Measurements from ENCODE around the gene FGFRL1. TPM values are rescaled to one million over a fixed set of nuclear protein-coding genes. Genes with fewer than 3 reads are reported as not detected.

Gene FGFRL1
- total RNA-seq, 1 experiment from 2014 or later: 16.4 TPM

- peak; percentile 59 for DNase-seq (ENCODE audit: low read depth)
These were observed 61.5 kb downstream of the FGFRL1 start for GRCh38 chr4:1072830-1073446.

GRCh38 chr4:1074077-1074476 lies 62.7 kb downstream of the FGFRL1 start:
- DNase-seq (ENCODE audit: low read depth): no peak

GRCh38 chr4:1075225-1075624 lies 63.8 kb downstream of the FGFRL1 start:
- DNase-seq (ENCODE audit: low read depth): no peak

GRCh38 chr4:1075809-1076699 lies 64.6 kb downstream of the FGFRL1 start:
- no peak for DNase-seq (ENCODE audit: low read depth)

Other genes starting within 250 kb of the FGFRL1 start
- gene CPLX1, start 185.5 kb upstream of the FGFRL1 start, total RNA-seq (2014; rRNA removed): not detected in 2 replicates
- 92.8 and 126 TPM in 2 replicates for gene GAK, start 79.3 kb upstream of the FGFRL1 start, total RNA-seq (2014; rRNA removed)
- gene TMEM175, start 79.2 kb upstream of the FGFRL1 start, total RNA-seq (2014; rRNA removed): 27.6 and 30.1 TPM in 2 replicates
- gene DGKQ, start 38.1 kb upstream of the FGFRL1 start, total RNA-seq (2014; rRNA removed): 15.8 and 20.6 TPM in 2 replicates
- gene IDUA, start 24.6 kb upstream of the FGFRL1 start, total RNA-seq (2014; rRNA removed): 15.8 and 16.8 TPM in 2 replicates
- not detected in 2 replicates for gene SLC26A1, start 18.2 kb upstream of the FGFRL1 start, total RNA-seq (2014; rRNA removed)
- not detected in 2 replicates for gene RNF212, start 101.9 kb downstream of the FGFRL1 start, total RNA-seq (2014; rRNA removed)
- gene SPON2, start 161.0 kb downstream of the FGFRL1 start, total RNA-seq (2014; rRNA removed): 0.58 and 1.1 TPM in 2 replicates
- 210 and 215 TPM in 2 replicates for gene CTBP1, start 237.5 kb downstream of the FGFRL1 start, total RNA-seq (2014; rRNA removed)